ENCODE results near the gene NRBP1.
A peak's percentile ranks its signal among the peaks of the same experiment; 100 is the strongest.

Gene NRBP1

DNA sequence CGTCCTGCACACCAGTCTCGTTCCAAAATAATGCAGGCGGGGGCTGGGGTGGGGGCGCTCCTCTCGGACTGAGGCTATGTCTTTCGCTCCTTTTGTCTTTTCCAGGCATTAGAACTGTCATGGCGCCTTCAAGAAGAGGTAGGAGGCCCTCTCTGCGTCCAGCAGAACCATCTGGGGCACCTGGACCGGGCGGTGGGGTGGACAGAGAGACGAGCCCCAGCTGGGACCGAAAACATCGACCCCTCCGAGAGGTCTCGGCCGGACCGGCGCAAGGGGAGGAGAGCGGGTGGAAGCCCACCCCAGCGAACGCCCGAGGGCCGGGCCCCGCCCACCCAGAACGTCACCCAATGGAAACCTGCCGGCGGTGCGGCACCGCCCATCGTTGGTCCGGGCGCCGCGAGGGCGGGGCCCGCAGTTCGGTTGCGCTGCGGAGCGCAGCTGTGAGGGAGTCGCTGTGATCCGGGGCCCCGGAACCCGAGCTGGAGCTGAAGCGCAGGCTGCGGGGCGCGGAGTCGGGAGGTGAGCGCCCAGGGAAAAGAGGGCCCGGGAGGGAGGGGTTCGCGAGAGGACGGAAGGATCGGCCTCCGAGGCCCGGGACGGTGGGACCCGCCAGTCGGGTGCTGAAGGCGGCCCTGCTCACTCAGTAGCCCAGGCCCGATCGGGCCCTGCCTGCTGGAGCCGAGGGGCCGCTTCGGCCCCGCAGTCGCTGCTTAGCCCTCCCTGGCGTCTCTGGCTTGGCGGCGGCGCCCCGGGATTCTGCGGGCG lies at the start of gene NRBP1:
Gene NRBP1 (plus strand): TSS at position 419 of the 765 bp plus-strand sequence. CDS start 4,643 bp downstream, outside the sequence.
- DNase-seq (ENCODE audit: low spot score): peak; percentile 97

DNA sequence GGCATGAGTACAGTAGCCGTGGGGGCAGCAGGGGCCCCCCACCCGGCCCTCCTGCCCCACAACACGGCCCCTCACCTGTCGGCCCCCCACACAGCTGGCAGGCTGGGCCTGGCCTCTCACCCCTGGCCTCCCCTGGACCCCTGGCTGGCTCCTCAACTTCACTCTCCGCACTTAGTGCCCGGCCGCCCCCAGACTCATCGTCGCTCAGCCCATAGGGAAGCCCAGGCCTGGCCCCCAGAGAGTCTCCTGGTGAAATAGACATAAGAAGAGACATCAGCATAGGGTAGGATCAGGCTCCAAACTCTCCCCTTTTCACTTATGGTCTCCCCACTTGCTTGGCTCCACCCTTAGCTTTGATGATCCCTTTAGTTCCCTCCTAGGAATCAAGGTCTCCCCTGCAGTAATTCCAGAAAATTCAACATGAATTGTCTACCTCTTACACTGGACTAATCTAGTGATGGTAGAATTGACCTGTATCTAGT lies 49.6 kb upstream of the NRBP1 start:
- DNase-seq (ENCODE audit: low spot score): no peak

DNA sequence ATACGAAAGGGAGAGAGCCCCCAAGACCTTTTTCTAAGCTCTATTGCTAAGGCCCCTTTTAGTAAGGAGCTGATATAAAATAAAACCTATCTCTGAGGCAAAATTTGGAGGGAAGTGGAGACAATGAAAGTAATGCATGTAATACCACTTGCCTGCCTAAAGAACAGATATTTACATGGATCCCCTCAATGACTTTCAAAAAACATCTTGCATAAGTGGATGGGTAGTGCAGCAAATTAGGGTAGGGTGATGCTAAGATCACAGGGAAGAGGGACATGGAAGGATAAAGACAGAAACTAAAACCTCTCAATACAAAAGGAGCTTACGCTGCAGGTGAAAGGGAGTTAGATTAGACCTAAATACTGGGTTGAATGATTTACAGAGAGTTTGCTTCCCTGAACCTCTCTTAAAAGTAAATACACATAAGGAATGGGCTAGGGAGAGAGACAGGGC lies 49.0 kb upstream of the NRBP1 start:
- DNase-seq (ENCODE audit: low spot score): no peak

DNA sequence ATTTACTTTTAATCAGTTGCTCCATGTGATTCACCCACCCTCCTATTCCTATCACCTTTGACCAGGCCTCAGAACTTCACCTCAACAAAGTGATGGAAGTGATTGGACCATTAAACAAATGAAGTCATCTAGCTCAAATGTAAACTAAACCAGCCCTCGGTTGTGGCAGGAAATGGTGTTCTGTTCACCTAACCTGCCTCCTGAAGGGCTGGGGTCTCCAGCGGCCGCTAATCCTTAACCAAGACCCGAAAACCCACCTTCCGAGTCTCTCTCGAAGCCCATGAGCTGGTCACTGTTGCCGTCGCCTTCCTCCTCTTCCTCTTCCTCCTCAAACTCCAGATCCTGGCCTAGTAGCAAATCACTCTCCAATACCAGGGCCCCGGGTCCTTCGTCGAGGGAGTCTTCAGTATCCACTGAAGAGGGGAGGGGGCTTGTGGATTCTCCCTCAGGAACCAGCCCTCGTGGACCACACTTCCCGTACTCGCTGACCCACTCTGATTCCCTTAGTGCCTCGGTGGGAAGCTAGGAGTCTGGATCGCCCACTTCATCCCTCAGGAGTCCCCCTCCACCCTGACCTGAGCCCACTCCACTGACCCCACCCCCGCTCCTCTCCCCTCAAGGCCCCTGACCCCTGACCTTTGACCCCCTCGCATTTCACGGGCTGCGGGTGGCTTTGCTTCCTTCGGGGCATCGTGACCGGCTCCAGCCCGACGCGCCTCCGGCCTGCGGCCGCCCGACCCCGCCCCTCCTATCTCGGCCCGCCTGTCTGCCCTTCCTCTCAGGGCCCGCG lies 48.4 kb upstream of the NRBP1 start:
- no peak for DNase-seq (ENCODE audit: low spot score)

DNA sequence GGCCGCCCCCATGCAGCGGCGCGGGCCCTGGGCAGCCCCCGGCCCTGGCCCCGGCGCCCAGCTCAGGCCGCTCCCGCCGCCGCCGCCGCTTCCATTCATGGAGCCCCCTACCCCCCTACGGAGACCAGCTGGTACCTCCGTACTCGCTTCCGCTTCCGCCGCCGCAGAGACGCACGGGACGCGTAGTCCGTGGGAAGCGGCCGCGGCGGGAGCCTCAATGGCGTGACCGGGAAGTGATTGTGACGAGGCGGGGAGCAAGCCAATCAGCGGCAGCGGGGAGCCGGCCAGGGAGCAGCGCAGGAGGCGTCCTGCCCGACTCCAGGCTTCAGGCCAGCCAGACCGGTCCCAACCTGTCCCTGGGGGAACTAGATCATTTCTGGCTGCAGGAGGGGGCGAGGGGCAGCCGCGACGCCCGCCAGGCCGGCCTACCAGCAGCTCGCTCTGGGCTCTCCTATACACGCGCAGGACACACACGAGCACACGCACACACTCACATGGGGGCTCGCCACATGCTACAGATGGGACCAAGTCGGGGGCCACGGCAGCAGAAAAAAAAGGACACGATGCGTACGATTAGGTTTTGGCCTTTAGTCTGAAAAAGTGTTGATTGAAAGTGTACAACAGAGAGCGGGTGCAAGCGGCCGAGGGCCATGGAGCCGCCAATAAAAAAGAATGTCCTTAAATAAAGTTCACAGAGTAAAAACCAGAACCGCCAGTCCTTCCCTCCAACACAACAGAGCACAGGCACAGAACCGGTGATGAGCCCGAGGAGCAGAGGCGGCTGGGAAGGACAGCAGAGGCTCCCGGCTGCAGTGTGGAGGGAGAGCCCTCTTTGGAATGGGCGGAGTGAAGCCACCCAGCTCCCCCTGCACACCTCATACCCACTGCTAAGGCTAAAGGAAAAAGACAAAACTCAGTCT lies 47.5 kb upstream of the NRBP1 start, which contains the start of gene ZNF513:
Gene ZNF513 (minus strand): TSS at position 109 of the 920 bp plus-strand sequence. CDS start 208 bp downstream, outside the sequence.
- peak; percentile 98 for DNase-seq (ENCODE audit: low spot score)

DNA sequence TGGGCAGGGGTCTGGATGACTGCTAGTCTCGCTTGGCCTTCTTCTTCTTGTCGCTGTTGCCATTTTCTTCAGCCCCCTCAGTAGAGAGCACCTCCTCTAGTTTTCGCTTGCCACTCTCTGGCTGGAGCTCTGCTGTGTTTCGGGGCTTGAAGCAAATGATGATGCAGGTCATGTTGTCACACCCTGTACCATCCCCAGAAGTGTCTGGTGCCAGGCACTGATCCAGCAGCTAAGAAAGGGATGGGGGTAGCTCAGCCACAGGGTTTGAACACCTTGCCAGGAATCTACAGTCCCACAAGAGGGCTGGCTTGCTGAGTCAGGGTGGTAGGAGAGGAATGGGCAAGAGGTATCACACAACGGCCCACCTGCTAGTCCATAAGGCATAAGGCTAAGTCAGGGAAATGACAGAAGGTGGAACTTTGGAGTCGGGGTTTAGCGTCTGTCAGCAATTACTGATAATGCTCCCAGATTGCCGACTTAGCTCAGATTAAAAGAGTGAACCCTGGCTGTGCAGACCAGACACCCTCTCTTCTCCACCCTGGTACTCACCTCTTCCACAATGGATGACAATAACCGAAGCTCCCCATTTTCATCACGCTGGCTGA lies 46.8 kb upstream of the NRBP1 start:
- peak; percentile 47 for DNase-seq (ENCODE audit: low spot score)

DNA sequence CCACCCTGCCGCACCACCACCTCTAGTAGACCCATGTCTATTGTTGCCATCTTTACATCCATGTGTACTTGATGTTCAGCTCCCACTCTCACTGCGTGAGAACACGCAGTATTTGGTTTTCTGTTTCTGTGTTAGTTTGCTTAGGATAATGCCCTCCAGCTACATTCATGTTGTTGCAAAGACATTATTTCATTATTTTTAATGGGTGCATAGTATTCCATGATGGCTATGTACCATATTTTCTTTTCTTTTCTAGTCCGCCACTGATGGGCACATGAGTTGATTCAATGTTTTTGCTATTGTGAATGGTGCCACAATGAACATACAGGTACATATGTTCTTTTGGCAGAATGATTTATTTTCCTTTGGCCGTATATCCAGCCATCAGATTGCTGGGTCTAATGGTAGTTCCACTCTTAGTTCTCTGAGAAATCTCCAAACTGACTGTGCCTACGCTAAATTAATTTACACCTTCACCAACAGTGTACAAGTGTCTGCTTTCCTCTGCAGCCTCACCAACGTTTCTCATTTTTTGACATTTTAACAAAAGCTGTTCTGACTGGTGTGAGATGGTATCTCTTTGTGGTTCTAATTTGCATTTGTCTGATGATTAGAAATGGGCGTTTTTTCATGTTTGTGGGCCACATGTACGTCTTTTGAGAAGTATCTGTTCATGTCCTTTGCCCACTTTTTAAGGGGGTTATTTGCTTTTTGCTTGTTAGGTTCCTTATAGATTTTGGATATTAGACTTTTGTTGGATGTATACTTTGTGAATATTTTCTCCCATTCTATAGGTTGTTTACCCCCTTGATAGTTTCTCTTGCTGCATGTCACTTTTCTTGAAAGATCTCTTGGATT lies 37.4 kb upstream of the NRBP1 start:
- DNase-seq (ENCODE audit: low spot score): no peak

DNA sequence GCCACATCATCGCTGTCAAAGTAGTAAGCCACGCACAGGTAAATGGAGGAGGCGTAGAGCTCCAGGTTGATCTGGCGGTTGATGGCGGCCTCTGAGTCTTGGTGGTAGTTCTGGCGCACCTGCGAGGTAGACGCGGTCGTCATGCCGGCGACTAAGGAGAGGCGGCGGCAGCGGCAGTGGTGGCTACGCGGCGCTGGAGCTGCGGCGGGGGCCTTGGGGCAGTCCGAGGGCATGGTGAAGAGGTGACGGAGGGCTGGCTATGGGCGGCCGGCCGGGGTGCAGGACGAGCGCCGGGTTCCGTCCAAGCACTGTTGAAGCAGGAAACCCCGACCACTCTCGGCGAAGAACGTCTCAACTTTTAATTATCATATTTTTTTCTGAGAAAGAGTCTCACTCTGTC lies 35.2 kb upstream of the NRBP1 start:
- DNase-seq (ENCODE audit: low spot score): no peak

DNA sequence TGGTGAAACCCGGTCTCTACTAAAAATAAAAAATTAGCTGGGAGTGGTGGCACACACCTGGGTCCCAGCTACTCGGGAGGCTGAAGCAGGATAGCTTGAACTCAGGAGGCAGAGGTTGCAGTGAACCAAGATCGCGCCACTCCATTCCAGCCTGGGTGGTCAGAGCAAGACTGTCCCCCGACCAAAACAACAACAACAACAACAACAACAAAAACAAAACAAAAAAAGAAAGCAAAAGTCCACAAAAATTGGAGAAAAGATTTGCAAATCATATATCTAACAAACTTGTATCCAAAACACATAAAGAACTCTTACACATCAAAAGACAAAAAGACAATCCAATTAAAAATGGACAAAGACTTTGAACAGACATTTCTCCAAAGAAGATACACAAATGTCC lies 29.5 kb upstream of the NRBP1 start:
- DNase-seq (ENCODE audit: low spot score): no peak

DNA sequence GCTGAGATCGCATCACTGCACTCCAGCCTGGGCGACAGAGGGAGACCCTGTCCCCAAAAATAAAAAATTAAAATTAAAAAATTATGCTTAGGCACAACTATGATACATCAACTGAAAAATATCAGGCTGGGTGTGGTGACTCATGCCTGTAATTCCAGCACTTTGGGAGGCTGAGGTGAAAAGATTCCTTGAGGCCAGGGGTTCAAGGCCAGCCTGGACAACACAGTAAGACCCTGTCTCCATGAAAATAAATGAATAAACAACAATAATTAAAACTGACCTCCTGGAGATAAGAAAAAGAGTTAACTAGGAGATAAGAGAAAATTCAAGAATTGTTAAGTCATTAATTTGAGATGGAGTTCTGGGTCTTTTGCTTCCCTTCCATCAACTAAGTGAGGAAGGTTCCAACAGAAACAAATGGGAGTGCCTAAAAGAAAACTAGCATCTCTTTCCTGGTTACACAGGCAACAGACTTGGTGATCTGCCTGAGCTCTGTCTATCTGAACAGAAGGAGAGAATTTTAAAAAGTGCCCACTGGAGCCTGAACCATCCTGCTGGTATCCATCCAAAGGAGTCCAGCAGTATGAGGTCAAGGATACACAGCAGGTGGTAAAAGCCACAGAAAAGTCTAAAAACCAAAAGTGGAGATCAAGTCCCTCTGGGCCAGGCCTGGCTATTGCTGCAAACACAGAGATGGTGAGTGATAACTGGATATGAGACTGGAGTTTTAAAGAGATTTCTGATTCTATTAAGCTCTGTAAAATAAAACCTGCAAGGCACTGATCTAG lies 27.9 kb upstream of the NRBP1 start:
- DNase-seq (ENCODE audit: low spot score): no peak

DNA sequence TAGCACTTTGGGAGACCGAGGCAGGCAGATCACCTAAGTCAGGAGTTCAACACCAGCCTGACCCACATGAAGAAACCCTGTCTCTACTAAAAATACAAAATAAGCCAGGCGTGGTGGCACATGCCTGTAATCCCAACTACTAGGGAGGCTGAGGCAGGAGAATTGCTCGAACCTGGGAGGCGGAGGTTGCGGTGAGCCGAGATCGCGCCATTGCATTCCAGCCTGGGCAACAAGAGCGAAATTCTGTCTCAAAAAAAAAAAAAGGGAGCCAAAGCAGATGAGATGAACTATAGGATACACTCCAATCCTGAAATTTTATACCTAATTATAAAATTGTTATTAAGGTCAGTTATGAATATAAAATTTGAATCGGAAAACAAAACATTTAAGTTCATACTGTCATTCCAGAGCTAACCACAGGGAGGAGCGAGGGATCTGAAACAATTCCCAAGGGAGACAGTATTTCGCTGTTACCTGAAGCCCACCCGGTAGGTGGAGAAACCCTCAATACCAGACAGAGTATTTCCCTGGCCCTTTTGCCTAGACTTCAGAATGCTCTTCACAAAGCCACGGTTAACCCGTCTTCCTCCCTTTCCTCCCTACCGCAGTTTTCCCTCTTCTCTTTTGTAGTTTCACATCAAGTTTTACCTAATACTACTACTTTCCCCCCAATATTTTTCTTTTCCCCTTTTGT lies 20.5 kb upstream of the NRBP1 start:
- DNase-seq (ENCODE audit: low spot score): no peak

DNA sequence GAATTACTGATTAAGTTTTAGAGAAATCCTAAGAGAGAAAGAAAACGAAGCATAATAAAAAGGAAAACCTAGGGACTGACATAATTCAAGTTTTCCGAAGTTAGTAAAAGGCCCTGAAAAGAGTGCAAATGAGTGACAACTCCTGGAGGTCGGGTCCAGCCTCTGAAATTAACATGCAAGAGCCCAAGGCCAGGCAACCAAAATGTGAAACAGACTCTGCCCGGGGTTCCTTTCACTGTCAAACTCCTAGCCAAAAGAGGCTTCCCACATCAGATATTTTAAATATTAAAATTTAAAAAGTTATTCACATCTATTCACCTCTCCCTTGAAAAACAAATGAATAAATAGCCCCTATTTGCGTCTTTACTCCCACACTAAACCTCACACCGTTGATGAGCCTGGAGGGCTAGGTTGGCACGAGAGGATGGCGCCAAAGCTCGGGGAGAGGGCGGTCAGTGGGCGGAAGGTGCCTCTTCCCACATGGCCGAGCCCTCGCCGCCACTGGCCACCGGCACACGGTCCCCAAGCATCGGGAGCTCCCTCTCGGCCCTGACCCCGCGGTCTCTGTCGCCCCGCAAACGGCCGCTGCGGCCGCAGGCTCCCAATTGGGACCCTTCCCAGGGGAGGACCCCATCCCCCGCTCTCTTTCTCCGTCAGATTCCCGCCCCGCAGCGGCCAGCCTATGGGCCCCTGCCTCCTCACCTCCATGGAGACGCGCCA lies 19.7 kb upstream of the NRBP1 start:
- no peak for DNase-seq (ENCODE audit: low spot score)

DNA sequence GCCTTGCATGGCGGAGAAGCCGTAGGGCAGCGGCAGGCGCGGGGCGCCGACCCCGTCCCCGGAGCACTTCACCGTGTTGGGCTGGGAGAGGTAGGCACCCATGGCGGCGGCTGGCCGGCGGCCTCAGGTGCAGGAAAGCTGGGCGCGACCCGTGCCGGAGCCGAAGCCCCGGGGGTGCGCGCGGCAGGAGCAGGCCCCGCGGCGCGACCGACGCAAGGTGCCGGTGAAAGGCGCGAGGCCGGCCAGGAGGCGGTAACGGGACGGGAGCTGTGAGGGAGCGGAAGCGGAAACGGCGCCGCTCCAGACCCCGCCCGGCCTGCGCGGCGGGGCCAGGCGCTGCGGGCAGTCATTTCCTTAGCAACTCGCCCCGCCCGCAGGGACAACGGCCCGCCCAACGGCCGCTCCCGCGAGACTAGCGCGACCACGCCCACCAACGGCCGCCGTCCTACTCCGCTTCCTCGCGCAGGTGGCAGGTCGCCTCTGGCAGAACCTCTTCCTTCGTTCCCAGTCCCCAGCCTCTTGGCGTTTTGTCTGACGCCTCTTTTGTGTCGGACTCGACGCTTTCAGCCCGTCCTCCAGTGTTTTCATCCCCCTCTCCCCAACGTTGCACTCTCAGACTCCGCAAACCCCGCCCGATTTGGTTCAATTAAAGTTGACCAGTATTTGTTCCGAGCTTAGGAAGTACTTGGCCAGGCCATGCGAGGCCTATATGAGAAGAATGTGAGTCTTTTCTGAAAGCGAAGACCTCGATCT lies 18.9 kb upstream of the NRBP1 start, which contains the start of gene PPM1G:
Gene PPM1G (minus strand): TSS at position 271 of the 753 bp plus-strand sequence. CDS start 169 bp downstream, at position 102.
- DNase-seq (ENCODE audit: low spot score): peak; percentile 96

DNA sequence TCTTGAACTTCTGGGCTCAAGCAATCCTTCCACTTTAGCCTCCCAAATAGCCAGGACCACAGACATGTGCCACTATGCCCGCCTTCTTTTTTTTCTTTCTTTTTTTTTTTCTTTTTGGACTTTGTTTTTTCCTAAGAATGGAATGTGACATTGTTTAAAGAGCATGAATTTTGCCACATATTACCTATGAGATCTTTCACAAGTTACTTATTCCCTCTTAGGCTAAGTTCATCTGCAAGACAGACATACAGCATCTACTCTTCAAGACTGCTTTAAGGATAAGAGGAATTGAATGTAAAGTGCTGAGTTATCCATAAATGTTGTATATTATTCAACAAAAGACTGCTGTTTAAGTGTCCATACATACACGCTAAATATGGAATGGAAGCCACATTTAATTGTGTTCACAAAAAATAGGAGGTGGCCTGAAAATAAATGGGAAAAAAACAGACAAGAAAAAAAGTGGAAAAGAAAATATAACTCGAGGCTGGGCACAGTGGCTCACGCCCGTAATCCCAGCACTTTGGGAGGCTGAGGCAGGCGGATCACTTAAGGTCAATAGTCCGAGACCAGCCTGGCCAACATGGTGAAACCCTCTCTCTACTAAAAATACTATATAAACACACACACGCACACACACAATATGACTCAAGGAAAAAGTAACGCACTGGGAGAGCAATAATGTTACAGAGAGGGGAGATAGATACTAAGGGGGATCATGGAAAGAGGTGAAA lies 15.8 kb upstream of the NRBP1 start:
- DNase-seq (ENCODE audit: low spot score): no peak

DNA sequence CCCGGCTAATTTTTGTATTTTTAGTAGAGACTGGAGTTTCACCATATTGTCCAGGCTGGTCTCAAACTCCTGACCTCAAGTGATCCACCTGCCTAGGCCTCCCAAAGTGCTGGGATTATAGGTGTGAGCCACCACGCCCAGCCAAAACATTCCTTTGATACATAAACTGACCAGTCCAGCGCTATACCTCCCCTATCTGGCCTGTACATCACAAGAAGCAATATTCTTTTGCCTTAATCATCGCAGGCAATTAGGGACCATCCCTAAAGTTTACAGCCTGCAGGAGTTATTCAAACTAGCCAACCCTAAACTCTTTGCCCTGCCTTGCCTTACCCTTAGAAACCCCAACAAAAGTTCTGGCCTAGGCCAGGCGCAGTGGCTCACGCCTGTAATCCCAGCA lies 12.3 kb upstream of the NRBP1 start:
- no peak for DNase-seq (ENCODE audit: low spot score)

DNA sequence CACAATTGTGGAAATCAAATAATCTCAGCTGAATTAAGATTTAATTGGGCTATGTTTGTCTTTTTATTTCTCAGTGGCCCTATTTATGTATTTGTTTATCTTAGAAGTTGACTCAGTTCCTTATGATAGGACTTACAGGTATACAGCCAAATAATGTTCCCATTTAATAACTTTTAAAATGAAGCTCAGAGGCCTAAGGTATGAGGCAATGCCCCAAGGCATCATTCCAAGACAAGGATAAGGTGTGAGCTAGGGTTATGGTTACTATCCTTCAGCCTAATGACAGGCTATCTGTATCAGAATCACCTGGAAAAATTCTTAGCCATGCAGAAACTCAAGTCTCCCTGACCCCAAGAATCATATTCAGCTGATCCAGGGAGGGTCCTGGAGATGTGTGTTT lies 7.4 kb upstream of the NRBP1 start:
- DNase-seq (ENCODE audit: low spot score): no peak

Data from left forelimb (tissue), 1 donor.